HG03460 (cell line): ENCODE measurements around the gene APOL2.
"Not testable (repeated sequence)": the region's sequence is repeated elsewhere in the genome, so short reads cannot be mapped to it uniquely, and the experiment has no call there.

ENCODE experiments used
- ATAC-seq: cut with Tn5 transposase; IDR thresholded peaks from one replicate; pipeline ENCODE4 v1.9.1; 2021; ENCODE audit not compliant: unreplicated experiment

Gene APOL2

DNA sequence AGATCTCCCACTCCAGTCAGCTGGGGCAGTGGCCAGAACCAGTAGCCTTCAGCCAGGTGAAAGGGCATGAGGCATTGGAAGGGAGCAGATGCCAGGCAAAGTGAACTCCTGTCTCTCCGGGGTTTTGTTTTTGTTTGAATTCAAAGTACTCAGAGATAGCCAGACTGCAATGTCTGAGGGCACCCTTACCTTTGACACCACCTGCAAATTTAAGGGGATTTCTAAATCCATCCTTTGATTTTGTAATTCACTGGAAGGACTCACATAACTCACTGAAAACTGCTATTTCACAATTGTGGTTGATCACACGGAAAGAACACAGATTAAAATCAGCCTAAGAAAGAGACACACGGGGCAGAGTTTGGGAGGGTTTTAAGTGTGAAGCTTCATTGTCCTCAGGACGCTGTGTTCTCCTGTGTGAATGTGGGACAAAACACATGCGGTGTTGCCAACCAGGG is 23.9 kb upstream of the APOL2 start:
- not testable (repeated sequence) for ATAC-seq

- not testable (repeated sequence) for ATAC-seq
Observed at GRCh38 chr22:36262307-36262706, 23.0 kb upstream of the APOL2 start.

DNA sequence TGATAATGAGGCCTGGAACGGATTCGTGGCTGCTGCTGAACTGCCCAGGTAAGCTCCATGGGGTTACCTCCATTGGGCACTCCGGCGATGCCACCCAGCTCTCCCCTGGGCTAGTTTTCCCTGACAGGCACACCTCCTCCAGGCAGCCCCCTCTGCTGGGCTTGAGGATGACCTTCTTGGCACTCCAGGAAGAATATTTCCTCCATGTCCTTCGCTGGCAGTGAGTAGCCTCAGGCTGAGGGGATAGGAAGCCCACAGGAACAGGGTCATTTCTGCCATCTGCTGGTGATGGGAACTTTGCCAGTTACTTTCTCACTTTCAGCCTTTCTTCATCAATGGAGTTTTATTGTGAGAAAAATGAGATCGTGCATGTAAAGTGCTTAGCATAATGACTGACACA is 22.3 kb upstream of the APOL2 start:
- ATAC-seq: not testable (repeated sequence)

- ATAC-seq: no peak
Observed at GRCh38 chr22:36259615-36260300, 20.4 kb upstream of the APOL2 start.

DNA sequence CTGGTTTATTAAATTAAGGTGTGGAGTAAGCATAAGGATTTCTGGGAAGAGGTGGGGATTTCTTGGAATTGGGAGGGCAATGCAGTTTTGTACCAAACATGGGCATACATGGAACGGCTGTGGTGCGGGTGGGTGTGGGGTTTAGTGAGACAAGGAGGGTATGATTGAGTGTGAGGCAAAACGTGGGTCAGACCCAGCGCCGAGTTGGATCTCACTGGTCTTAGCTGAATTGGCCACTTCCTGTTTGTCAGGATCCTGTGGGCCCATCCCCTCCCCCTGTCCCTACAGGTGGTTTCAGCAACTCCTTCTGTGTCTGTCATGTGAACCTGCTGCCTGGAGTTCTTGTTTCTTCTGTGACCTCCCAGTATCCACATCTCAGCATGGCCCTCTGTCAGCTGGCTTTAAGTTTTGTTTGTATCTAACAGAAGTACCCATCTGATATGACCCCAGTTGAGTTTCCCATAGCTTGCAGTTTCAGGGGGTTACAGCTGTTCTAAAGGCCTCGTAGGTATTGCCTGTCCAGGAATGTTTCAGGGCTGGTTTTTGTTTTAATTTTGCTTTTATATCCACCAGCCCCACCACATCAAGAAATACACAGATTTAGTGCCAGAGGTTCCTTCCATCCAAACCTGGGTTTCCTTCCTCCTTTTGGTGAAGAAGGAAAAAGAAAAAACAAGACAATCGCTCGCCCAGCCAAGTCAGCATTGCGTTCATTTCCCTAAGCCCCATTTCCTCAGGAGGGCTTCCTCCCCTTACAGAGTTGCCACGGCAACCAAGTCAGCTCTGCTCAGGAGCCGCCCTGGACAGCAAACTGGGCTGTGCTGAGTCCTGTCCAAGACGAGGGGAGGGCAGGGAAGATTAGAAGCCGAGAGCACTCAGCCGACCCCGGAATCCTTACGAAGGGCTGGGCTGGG is 19.6 kb upstream of the APOL2 start:
- ATAC-seq: no peak

DNA sequence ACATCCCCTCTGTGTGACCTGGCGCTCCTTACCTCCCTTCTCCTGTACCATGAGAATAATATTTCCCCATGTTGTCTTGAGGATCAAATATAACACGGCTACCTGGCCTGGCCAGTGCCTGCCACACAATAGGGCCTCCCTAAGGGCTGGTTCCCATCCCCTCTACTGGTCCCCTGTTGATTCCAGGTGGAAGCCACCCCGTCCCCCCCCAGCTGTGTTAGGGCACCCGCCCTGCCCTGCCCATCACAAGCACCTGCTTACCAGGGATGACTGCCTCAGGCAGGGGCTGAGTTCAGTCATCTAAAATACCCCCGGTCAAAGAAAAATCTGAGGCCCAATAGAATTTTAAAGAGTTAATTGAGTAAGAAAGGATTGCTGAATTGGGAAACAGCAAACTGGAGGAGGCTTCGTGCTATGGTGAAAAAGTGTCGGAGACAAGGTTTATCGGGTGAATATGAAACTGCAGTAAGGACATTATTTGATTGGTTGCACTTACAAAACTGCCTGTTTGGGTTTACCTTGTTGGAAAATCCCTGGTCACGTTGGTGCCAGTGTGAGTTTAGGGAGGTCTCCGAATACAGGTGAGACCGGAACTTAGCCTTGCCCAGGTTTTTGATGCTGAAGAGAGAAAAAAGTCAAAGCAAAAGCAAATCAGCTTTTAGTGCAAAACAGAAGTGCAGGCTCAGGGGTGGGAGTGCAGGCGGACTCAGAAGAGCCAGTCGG is 18.8 kb upstream of the APOL2 start:
- ATAC-seq: no peak

GRCh38 chr22:36257308-36257707 is 18.0 kb upstream of the APOL2 start:
- no peak for ATAC-seq

DNA sequence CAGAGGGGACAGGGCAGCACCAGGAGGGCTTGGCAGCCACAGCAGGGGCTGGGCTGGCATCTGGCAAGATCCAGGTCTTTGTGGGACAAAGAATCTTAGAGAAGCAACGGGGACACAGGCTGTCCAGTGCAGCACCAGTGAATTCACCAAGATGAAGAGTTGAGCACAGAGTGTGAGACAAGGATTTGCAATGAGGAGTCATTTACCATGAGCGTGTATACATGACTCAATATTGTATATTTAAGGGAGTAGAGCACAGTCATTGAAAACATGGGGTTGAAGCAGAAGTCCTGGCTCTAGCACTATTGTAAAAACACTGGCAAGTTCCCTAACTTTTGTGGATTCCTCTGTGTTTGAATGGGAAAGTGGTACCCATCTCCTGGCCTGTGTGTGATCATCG is 17.2 kb upstream of the APOL2 start:
- no peak for ATAC-seq

DNA sequence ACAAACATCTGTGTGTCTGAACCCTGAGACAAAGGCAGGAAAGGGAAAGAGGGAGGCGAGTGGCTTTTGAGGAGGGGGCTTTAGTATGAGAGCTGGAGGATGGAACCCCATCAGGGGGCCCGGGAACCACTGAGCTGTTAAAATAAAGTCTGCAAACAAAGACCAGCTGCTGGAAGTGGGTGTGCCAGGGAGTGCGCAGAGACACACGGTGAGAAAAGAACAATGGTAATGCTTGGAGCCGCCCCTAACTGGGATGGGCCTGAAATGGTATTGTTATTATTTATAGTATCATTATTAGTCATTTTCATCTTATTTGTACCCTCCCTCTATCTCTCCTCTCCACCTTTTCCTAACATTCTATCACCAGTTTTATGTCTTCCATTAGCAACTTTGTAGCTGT is 16.2 kb upstream of the APOL2 start:
- ATAC-seq: not testable (repeated sequence)

DNA sequence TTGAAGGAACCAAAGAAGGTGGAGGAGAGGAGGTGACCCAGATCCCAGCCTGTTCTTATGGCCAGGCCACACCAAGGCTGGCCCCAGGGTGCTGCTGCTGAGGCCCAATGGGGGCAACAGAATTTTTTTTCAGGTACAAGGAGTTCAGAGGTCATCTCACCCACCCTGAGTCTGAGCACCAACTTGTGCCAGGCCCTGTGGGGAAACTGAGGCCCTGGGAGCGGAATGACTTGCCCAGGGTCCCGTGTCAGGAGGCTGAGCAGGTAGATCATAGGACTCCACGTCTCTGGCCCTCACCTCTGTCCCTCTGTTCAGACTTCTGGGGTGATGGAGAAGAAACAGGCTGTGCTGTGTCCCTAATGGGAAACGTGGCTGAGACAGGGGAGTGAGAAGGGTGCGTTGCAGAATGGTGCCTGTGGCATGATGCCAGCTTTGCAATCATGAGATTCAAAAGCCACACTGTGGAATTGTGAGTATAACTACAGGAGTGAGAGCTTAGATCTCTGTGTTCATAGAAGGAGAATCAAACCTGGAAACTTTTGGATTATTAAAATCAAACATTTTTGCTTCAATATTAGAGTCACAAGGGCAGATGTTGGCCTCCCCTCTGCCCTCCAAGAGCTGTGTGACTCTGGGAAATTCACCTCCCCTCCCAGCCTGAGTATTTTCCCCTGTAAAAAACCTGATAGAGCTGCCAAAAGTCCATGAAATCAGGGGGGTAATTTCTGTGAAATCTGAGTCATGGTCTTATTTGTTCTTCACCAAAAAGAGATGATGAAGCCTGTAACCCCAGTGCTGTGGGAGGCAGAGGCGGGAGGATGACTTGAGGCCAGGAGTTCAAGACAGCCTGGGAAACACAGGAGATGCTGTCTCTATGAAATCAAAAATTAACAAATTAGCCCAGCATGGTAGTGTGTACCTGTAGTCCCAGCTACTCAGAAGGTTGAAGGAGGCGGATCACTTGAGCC is 14.5 kb upstream of the APOL2 start:
- ATAC-seq: no peak

- no peak for ATAC-seq
Observed at GRCh38 chr22:36252754-36253522, 13.6 kb upstream of the APOL2 start, which contains the start of gene APOL1. Gene APOL1 (plus strand): TSS chr22:36253133. CDS start chr22:36254956, 1,823 bp downstream.

DNA sequence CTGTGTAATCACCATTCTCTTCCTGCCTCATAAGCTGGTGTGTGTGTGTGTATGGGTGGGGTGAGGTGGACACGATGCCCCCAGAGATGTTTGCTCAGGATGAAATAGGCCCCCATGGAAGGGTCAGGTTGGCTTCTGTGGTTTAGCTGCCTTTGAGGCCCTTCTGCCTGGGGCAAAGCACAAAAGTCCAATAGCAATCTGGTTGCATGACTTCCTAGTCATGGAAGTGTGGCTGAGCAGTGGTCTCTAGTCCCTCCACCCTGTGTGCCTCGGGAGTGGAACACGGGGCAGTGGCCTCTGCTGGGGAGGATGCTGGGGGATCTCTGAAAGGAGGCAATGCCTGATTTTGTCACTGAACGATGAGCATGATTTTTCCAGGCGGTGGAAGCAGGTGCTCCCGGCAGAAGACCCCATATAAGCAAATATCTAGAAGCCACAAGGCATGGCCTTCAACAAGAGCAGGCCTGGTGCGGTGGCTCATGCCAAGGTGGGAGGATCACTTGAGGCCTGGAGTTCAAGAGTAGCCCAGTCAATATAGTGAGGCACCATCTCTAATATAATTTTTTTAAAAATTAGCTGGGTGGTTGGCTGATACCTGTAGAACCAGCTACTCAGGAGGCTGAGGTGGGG is 12.8 kb upstream of the APOL2 start:
- not testable (repeated sequence) for ATAC-seq

DNA sequence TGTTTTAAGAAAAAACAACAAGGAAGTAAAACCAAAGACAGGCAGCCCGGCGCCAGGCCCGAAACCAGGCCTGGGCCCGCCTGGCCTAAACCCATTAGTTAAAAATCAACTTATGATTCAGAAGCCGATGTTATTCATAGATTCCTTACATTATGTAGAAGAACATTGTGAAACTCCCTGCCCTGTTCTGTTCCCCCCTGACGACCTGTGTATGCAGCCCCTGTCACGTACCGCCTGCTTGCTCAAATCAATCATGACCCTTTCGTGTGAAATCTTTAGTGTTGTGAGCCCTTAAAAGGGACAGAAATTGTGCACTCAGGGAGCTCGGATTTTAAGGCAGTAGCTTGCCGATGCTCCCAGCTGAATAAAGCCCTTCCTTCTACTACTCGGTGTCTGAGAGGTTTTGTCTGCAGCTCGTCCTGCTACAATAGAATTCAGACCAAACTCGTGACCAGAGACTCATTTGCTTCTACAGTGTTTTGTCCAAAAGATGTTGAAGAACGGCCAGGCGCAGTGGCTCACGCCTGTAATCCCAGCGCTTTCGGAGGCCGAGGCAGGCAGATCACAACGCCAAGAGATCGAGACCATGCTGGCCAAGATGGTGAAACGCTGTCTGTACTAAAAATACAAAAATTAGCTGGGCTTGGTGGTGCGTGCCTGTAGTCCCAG is 11.1 kb upstream of the APOL2 start:
- ATAC-seq: not testable (repeated sequence)

- ATAC-seq: no peak
Observed at GRCh38 chr22:36249160-36249559, 9.8 kb upstream of the APOL2 start.

- ATAC-seq: no peak
Observed at GRCh38 chr22:36247955-36248354, 8.6 kb upstream of the APOL2 start.

DNA sequence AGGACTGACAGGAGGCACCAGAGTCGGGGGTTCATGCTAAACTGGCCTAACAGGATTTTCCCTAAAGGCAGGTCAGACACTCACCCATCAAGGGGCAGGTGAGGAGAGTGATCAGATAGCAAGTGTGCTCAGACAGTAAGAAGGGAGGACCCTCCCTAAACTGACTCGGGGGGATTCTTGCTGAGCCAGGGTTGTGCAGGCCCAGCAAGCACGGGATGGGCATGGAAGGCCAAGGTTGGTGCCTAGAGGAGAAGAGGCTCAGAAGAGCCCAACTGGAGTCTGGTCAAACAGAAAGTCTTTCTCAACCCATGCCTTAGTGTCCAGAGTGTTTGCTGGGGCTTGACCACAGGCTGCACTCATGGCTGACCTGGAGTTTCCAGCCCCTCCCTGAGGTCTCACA is 7.4 kb upstream of the APOL2 start:
- ATAC-seq: no peak

DNA sequence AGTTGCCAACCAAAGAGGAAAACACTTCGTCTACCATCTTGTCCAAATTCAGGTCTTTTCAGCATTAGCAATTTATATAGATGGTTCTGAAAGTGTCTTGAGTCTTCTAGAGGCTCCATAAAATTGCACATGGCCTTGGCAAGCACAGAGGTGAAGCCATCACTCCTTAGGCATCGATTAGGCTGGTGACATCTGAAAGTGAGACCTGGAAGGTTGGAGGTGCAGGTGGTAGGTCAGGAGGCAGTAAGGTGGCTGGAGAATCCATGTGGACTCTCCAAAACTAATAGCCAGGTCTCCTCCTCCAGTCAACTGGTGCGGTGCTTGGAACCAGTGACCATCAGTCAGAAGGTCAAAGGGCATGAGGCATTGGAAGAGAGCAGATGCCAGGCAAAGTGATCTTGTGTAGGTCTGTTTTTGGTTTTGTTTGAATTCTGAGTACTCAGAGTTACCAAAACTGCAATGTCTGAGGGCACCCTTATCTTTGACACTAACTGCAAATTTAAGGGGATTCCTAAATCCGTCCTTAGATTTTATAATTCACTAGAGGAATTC is 6.6 kb upstream of the APOL2 start:
- ATAC-seq: no peak
